Keratinocyte (primary cell): ENCODE results near the gene TMEM225B. TPM values are rescaled to one million over a fixed set of nuclear protein-coding genes. Genes with fewer than 3 reads are reported as not detected.

Experiments used
- DNase-seq: peaks from one replicate; pipeline ENCODE4 v3.0.0-alpha.2; 2011; ENCODE audit warnings: low read depth, missing footprints, low spot score
- FAIRE-seq: peaks from 2 replicates; lab custom pipeline; 2011; peaks lifted over from hg19 to GRCh38; lab: Jason Lieb, UNC
- H2AFZ ChIP-seq: 2 replicates; pipeline ENCODE4 v1.6.0; 2012; ENCODE audit warnings: low read length, control low read depth, inconsistent platforms; ENCODE audit not compliant: control insufficient read depth
- H3K27ac ChIP-seq: 2 replicates; pipeline ENCODE4 v1.5.1; 2011; ENCODE audit warnings: low read length; ENCODE audit not compliant: control insufficient read depth, insufficient read depth
- H3K27me3 ChIP-seq: 3 replicates; pipeline ENCODE4 v1.6.0; 2011; ENCODE audit warnings: low read length; ENCODE audit not compliant: control insufficient read depth, insufficient read depth; ENCODE audit errors: extremely low read depth
- H3K36me3 ChIP-seq, 2 experiments: 2 replicates in 1 of 2; 3 replicates in 1 of 2; pipeline ENCODE4 v1.5.1; 2011; ENCODE audit warnings: low read length in 2 of 2, mild to moderate bottlenecking in 1 of 2; ENCODE audit not compliant: control insufficient read depth in 2 of 2, insufficient read depth in 2 of 2; ENCODE audit errors: extremely low read depth in 1 of 2
- H3K4me1 ChIP-seq: 3 replicates; pipeline ENCODE4 v1.5.1; 2011; ENCODE audit warnings: low read length; ENCODE audit not compliant: control insufficient read depth, insufficient read depth; ENCODE audit errors: extremely low read depth
- H3K4me2 ChIP-seq: 3 replicates; pipeline ENCODE4 v1.6.0; 2011; ENCODE audit warnings: low read depth, low read length; ENCODE audit not compliant: control insufficient read depth, insufficient read depth; ENCODE audit errors: extremely low read depth
- H3K4me3 ChIP-seq, 3 experiments: fragments of 200-600 bp in 1 of 3; sonication (generic) in 1 of 3; 2 replicates in 2 of 3; 3 replicates in 1 of 3; pipeline ENCODE4 v1.5.1; 2011 to 2016; ENCODE audit warnings: low read length in 3 of 3, mild to moderate bottlenecking in 3 of 3, control low read depth in 2 of 3, inconsistent platforms in 1 of 3, low read depth in 1 of 3, mixed read lengths in 1 of 3, mixed run types in 1 of 3, moderate library complexity in 1 of 3; ENCODE audit not compliant: control insufficient read depth in 2 of 3, insufficient read depth in 2 of 3; ENCODE audit errors: extremely low read depth in 1 of 3
- H3K79me2 ChIP-seq: 2 replicates; pipeline ENCODE4 v1.6.0; 2012; ENCODE audit warnings: low read length; ENCODE audit not compliant: control insufficient read depth, insufficient read depth
- H3K9ac ChIP-seq: 3 replicates; pipeline ENCODE4 v1.6.0; 2011; ENCODE audit warnings: low read length; ENCODE audit not compliant: control insufficient read depth, insufficient read depth; ENCODE audit errors: extremely low read depth
- H3K9me1 ChIP-seq: 3 replicates; pipeline ENCODE4 v1.6.0; 2011; ENCODE audit warnings: low read length; ENCODE audit not compliant: control insufficient read depth, insufficient read depth; ENCODE audit errors: extremely low read depth
- H3K9me3 ChIP-seq: 2 replicates; pipeline ENCODE4 v1.5.1; 2012; ENCODE audit warnings: low read depth, low read length; ENCODE audit not compliant: control insufficient read depth
- H4K20me1 ChIP-seq: 3 replicates; pipeline ENCODE4 v1.6.0; 2011; ENCODE audit warnings: low read length; ENCODE audit not compliant: control insufficient read depth, insufficient read depth; ENCODE audit errors: extremely low read depth
- EZH2 ChIP-seq: IDR thresholded peaks from one replicate; pipeline ENCODE4 v1.6.1; 2012; ENCODE audit warnings: inconsistent platforms, mild to moderate bottlenecking, low read length, moderate library complexity
- dilution Hi-C: fragments of 300-500 bp; cut with MboI; formaldehyde crosslinking; loops from one replicate; pipeline ENCODE4 v1.7.0; 2020; ENCODE audit warnings: low sequenced_read_pairs; ENCODE audit not compliant: extremely low pct_ligation_motif_present
- polyA plus RNA-seq, 5 experiments: library from polyadenylated mRNA; depleted of rRNA in 3 of 5; stranded (reverse) in 3 of 5; stranded (forward) in 1 of 5; unstranded in 1 of 5; fragments of >200 nt; gene quantifications; 1 replicate in 1 of 5; 2 replicates in 3 of 5; 3 replicates in 1 of 5; pipeline versions ENCODE4 v1.2.1 to v1.2.3, GENCODE V29; 2011 to 2012; ENCODE audit warnings: missing spikeins in 2 of 5, low read depth in 1 of 5, low replicate concordance in 1 of 5
- TF ChIP-seq, protein P1 (sequence below), 3 experiments: IDR thresholded peaks in 1 of 3; conservative IDR thresholded peaks in 1 of 3; optimal IDR thresholded peaks in 1 of 3; 2 replicates in 2 of 3; 3 replicates in 1 of 3; pipeline versions ENCODE3 to v1.5.1; 2011; ENCODE audit warnings: low read length in 3 of 3, mild to moderate bottlenecking in 3 of 3, moderate library complexity in 2 of 3, control low read depth in 1 of 3, inconsistent platforms in 1 of 3; ENCODE audit not compliant: insufficient read depth in 2 of 3; ENCODE audit errors: extremely low read depth in 1 of 3

TMEM225B gene
- polyA plus RNA-seq, 1 donor (not counting 4 experiments of a cell fraction or from before 2014, with no cell fraction given) = 0.18 TPM

DNA sequence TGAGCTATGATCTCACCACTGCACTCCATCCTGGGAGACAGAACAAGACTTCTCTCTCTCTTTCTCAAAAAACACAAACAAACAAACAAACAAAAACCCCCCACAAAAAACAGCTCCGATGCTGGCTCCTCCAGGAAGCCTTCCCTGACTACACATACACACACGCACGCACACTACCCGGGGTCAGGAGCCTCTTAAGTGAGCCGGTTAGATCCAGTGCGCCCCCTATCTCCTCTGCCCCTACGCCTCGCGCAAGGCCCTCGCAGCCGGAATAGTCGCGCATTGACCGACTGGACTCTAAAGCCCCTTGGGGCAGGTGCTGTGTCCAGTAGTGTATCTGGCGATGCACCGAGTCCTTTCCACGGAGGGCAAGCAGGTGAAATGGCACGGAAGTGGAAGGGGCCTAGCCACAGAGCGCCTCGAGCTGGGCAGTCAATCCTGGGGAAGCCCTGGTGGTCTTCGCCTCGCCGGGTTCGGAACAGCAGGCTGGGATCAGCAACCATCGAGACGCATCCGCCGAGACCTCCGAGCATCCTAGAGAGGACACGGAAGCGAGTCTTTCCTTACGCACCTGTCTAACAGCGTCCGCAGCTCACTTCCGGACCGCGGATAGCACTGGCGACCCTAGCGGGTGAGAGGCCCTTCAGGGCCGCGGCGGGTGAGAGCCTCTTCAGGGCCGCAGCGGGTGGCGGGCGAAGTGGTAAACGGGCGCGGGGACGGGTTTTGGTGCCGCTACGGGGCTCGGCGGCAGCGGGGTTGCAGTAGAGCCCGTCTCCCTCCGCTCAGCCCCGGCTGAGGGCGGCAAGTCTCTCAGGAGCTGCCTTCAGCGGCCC lies 18.5 kb downstream of the TMEM225B start, which contains the start of gene ZSCAN25:
Gene ZSCAN25 (plus strand): TSS at position 588 of the 833 bp plus-strand sequence. CDS start 2,661 bp downstream, outside the sequence.
- Histone ChIP-seq H3K4me1 (peaks cover 31% of the 10 kb centered on the region), H3K4me3 (peak within 1 kb of the TSS; percentile 92 to 99 (median 96)), H3K4me2 (peak within 1 kb of the TSS; percentile 94), H3K27ac (peak within 1 kb of the TSS; percentile 84), H3K27me3 (no peaks in the 10 kb centered on the region), H3K36me3 (peaks cover 18 to 24% of the 10 kb centered on the region in 2 experiments), H3K9me1 (no peaks in the 10 kb centered on the region), H3K9ac (peak within 1 kb of the TSS; percentile 88), H4K20me1 (no peaks in the 10 kb centered on the region), H3K9me3 (no peaks in the 10 kb centered on the region), H3K79me2 (peaks cover 36% of the 10 kb centered on the region), H2AFZ (peak within 1 kb of the TSS; percentile 100)
- peak; percentile 59 for DNase-seq
- dilution Hi-C loops = no loop called here
- peak; percentile 94 for FAIRE-seq
- no peak for TF ChIP-seq EZH2
- TF ChIP-seq, protein P1, sequence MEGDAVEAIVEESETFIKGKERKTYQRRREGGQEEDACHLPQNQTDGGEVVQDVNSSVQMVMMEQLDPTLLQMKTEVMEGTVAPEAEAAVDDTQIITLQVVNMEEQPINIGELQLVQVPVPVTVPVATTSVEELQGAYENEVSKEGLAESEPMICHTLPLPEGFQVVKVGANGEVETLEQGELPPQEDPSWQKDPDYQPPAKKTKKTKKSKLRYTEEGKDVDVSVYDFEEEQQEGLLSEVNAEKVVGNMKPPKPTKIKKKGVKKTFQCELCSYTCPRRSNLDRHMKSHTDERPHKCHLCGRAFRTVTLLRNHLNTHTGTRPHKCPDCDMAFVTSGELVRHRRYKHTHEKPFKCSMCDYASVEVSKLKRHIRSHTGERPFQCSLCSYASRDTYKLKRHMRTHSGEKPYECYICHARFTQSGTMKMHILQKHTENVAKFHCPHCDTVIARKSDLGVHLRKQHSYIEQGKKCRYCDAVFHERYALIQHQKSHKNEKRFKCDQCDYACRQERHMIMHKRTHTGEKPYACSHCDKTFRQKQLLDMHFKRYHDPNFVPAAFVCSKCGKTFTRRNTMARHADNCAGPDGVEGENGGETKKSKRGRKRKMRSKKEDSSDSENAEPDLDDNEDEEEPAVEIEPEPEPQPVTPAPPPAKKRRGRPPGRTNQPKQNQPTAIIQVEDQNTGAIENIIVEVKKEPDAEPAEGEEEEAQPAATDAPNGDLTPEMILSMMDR (optimal IDR thresholded peaks at IDR 0.05 in 1 of 3, IDR thresholded peaks at IDR 0.05 in 1 of 3, conservative IDR thresholded peaks at IDR 0.05 in 1 of 3; ENCODE audit: extremely low read depth in 1 of 3, insufficient read depth in 2 of 3, low read length in 3 of 3) = peak in 2 of 3 experiments; percentile 28 to 68

DNA sequence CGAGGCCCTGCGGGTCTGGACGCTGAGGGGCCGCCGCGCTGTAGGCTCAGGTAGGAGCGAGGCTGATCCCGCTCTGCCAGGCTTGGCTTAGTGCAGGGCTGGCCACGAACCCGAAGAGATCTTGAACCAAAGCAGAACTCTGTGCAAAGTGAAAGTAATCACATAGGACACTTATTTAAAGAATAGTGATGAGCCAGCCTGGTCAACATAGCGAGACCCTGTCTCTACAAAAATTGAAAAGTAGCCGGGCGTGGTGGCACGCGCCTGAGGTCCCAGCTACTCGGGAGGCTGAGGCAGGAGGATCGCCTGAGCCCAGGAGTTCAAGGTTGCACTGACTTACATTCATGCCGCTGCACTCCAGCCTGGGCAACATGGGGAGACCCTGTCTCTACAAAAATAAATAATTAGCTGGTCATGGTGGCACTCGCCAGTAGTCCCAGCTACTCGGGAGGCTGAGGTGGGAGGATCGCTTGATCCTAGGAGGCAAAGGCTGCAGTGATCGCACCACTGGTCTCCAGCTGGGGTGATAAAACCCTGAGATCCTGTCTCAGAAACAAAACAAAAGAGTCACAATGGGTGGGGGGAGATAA lies 19.2 kb downstream of the TMEM225B start:
- peaks cover 36% of the 10 kb centered on the region for H3K79me2 ChIP-seq
- H2AFZ ChIP-seq = peak overlapping the region; percentile 34
- DNase-seq (no peak), FAIRE-seq (no peak)
- dilution Hi-C loops = no loop called here
- H3K4me2 ChIP-seq = peak overlapping the region; percentile 94
- H3K9me1 ChIP-seq = no peaks in the 10 kb centered on the region
- peak overlapping the region; percentile 92 to 99 (median 96) for H3K4me3 ChIP-seq
- peak overlapping the region; percentile 88 for H3K9ac ChIP-seq
- TF ChIP-seq, protein P1 (optimal IDR thresholded peaks at IDR 0.05 in 1 of 3, IDR thresholded peaks at IDR 0.05 in 1 of 3, conservative IDR thresholded peaks at IDR 0.05 in 1 of 3; ENCODE audit: extremely low read depth in 1 of 3, insufficient read depth in 2 of 3, low read length in 3 of 3) = no peak
- TF ChIP-seq EZH2 = no peak
- peak overlapping the region; percentile 84 for H3K27ac ChIP-seq
- H3K36me3 ChIP-seq = peaks cover 21 to 31% of the 10 kb centered on the region in 2 experiments
- H3K27me3 ChIP-seq = no peaks in the 10 kb centered on the region
- no peaks in the 10 kb centered on the region for H3K9me3 ChIP-seq
- peaks cover 34% of the 10 kb centered on the region for H3K4me1 ChIP-seq
- no peaks in the 10 kb centered on the region for H4K20me1 ChIP-seq
